Measurements from ENCODE around the gene KLRC2.

DNA sequence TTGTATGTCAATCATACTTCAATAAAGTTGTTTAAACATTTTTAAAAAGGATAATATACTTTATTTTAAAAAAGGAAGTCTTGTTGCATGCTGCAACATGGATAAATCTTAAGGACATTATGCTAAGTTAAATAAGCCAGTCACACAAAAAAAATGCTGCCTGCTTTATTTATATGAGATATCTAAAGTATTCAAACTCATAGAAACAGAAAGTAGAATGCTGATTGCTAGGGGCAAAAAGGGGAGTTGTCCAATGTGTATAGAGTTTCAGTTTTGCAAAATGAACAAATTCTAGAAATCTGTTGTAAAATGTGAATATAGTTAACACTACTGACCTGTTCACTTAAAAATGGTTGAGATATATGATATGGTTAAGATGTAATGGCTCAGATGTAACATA is 35.0 kb downstream of the KLRC2 start:
- TF ChIP-seq, protein P1, sequence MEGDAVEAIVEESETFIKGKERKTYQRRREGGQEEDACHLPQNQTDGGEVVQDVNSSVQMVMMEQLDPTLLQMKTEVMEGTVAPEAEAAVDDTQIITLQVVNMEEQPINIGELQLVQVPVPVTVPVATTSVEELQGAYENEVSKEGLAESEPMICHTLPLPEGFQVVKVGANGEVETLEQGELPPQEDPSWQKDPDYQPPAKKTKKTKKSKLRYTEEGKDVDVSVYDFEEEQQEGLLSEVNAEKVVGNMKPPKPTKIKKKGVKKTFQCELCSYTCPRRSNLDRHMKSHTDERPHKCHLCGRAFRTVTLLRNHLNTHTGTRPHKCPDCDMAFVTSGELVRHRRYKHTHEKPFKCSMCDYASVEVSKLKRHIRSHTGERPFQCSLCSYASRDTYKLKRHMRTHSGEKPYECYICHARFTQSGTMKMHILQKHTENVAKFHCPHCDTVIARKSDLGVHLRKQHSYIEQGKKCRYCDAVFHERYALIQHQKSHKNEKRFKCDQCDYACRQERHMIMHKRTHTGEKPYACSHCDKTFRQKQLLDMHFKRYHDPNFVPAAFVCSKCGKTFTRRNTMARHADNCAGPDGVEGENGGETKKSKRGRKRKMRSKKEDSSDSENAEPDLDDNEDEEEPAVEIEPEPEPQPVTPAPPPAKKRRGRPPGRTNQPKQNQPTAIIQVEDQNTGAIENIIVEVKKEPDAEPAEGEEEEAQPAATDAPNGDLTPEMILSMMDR (optimal IDR thresholded peaks at IDR 0.05 in 1 of 3, IDR thresholded peaks at IDR 0.05 in 1 of 3, conservative IDR thresholded peaks at IDR 0.05 in 1 of 3; ENCODE audit: extremely low read depth in 1 of 3, insufficient read depth in 2 of 3, low read length in 3 of 3) = no peak
- TF ChIP-seq EZH2 (IDR thresholded peaks at IDR 0.05; ENCODE audit: low read length) = no peak

All from keratinocyte (primary cell).